Measurements from ENCODE around the gene ANTKMT.

GRCh38 chr16:705431-706188 lies 15.3 kb upstream of the ANTKMT start, which contains the start of gene FBXL16:
- TF ChIP-seq, protein P1, sequence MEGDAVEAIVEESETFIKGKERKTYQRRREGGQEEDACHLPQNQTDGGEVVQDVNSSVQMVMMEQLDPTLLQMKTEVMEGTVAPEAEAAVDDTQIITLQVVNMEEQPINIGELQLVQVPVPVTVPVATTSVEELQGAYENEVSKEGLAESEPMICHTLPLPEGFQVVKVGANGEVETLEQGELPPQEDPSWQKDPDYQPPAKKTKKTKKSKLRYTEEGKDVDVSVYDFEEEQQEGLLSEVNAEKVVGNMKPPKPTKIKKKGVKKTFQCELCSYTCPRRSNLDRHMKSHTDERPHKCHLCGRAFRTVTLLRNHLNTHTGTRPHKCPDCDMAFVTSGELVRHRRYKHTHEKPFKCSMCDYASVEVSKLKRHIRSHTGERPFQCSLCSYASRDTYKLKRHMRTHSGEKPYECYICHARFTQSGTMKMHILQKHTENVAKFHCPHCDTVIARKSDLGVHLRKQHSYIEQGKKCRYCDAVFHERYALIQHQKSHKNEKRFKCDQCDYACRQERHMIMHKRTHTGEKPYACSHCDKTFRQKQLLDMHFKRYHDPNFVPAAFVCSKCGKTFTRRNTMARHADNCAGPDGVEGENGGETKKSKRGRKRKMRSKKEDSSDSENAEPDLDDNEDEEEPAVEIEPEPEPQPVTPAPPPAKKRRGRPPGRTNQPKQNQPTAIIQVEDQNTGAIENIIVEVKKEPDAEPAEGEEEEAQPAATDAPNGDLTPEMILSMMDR (IDR thresholded peaks at IDR 0.05): no peak
- TF ChIP-seq POLR2A (IDR thresholded peaks at IDR 0.05): no peak
